Measurements from ENCODE around the gene NFIA.

DNA sequence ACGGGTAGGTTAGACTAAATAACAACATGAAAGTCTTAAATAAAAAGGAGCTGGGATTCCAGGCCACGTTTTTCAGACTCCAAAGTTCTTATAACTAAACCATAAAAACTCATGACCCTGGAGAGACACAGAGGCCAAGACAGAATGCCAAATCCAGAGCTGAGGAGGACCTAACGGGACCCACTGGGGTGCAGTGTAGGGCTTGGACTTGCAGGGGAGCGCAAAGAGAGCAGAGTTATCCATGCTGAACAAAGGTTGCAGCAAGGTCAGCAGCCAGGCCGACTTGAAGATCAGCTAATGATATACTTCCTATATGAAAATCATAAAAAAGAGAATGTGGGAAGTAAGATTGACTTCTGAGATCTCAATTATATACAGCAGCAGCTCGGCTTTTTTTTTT, 405.4 kb downstream of the NFIA start:
- TF ChIP-seq, protein P1, sequence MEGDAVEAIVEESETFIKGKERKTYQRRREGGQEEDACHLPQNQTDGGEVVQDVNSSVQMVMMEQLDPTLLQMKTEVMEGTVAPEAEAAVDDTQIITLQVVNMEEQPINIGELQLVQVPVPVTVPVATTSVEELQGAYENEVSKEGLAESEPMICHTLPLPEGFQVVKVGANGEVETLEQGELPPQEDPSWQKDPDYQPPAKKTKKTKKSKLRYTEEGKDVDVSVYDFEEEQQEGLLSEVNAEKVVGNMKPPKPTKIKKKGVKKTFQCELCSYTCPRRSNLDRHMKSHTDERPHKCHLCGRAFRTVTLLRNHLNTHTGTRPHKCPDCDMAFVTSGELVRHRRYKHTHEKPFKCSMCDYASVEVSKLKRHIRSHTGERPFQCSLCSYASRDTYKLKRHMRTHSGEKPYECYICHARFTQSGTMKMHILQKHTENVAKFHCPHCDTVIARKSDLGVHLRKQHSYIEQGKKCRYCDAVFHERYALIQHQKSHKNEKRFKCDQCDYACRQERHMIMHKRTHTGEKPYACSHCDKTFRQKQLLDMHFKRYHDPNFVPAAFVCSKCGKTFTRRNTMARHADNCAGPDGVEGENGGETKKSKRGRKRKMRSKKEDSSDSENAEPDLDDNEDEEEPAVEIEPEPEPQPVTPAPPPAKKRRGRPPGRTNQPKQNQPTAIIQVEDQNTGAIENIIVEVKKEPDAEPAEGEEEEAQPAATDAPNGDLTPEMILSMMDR (IDR thresholded peaks at IDR 0.05) = no peak
- TF ChIP-seq POLR2A (IDR thresholded peaks at IDR 0.05) (no peak), POLR2AphosphoS5 (IDR thresholded peaks at IDR 0.05) (no peak)

Measured in prostate gland (tissue), 2 donors.